ENCODE data around the gene ZNF483.

- TF ChIP-seq CTCF (IDR thresholded peaks at IDR 0.05; ENCODE audit: low read length), result no peak
- TF ChIP-seq EZH2 (IDR thresholded peaks at IDR 0.05; ENCODE audit: borderline replicate concordance, low read length), result no peak
Observed at GRCh38 chr9:111514967-111515366, 10.0 kb upstream of the ZNF483 start.

Data from OCI-LY1 (cell line).